PFSK-1 (cell line): Measurements from ENCODE around the gene TAOK1.

ENCODE experiments used
- FOXP2 ChIP-seq: optimal IDR thresholded peaks from 2 replicates; pipeline ENCODE3; 2011; ENCODE audit warnings: borderline replicate concordance, control low read depth, inconsistent platforms; ENCODE audit not compliant: insufficient read depth; ENCODE audit errors: extremely low read length, extremely low read depth
- POLR2AphosphoS5 ChIP-seq: IDR thresholded peaks from 2 replicates; pipeline ENCODE4 v1.6.1; 2012; ENCODE audit warnings: low read depth, mild to moderate bottlenecking, control low read depth, low read length, moderate library complexity
- REST ChIP-seq, 2 experiments: IDR thresholded peaks; 2 replicates each; pipeline versions ENCODE4 v1.6.1 to v1.8.0; 2011 to 2012; ENCODE audit warnings: low read depth in 2 of 2, low read length in 2 of 2, control low read depth in 1 of 2, inconsistent platforms in 1 of 2, mild to moderate bottlenecking in 1 of 2, moderate library complexity in 1 of 2; ENCODE audit not compliant: insufficient read depth in 1 of 2
- SIN3A ChIP-seq: IDR thresholded peaks from 2 replicates; pipeline ENCODE4 v1.6.1; 2012; ENCODE audit warnings: mild to moderate bottlenecking, low read length, moderate library complexity, borderline replicate concordance; ENCODE audit not compliant: insufficient read depth
- TAF1 ChIP-seq: IDR thresholded peaks from 2 replicates; pipeline ENCODE4 v1.6.1; 2012; ENCODE audit warnings: low read length, control low read depth, borderline replicate concordance; ENCODE audit not compliant: insufficient read depth

GRCh38 chr17:29586676-29587469, 196.7 kb downstream of the TAOK1 start:
- TF ChIP-seq REST (IDR thresholded peaks at IDR 0.05; ENCODE audit: insufficient read depth in 1 of 2, low read depth in 2 of 2, low read length in 2 of 2) (no peak), TAF1 (no peak), POLR2AphosphoS5 (no peak), SIN3A (no peak), FOXP2 (no peak)
